ENCODE measurements around the gene CBLN3.

CBLN3 gene

DNA sequence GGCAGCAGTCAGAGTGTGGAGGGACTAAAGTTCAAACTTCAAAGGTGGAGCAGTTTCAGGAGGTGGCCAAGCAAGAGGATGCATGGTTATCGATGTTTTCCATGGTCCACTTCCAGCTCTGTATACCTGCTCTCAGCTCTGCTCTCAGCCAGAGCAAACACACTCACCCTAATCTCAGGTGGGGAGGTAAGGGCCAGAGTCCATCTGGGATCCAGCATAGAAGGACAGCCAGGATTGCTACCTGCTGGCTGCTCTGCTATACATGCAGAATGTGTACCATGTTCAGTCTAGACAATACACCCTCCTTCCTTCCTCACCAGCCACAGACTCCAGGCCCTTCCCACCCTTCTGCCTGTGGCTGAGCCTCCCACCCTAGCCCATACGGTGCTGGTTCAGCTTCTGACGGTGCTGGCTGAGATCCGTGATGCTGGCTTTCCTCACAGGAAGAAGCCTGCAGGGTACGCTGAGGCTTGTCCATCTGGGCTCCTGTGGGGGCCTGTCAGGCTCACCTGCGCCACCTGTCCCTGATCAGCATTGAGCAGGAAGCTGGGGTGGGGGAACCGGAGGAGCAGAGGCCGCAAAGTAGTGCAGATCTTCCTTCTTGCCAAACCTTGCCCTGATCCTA is 2.4 kb downstream of the CBLN3 start:
- H3K4me3 ChIP-seq (ENCODE audit: low read length), result no peak overlapping the region
- H3K9ac ChIP-seq (ENCODE audit: low read length), result no peak overlapping the region
- H3K4me2 ChIP-seq (ENCODE audit: low read length), result no peak overlapping the region
- H3K4me1 ChIP-seq (ENCODE audit: low read length), result peaks cover 15% of the 10 kb centered on the region
- TF ChIP-seq, protein P1, sequence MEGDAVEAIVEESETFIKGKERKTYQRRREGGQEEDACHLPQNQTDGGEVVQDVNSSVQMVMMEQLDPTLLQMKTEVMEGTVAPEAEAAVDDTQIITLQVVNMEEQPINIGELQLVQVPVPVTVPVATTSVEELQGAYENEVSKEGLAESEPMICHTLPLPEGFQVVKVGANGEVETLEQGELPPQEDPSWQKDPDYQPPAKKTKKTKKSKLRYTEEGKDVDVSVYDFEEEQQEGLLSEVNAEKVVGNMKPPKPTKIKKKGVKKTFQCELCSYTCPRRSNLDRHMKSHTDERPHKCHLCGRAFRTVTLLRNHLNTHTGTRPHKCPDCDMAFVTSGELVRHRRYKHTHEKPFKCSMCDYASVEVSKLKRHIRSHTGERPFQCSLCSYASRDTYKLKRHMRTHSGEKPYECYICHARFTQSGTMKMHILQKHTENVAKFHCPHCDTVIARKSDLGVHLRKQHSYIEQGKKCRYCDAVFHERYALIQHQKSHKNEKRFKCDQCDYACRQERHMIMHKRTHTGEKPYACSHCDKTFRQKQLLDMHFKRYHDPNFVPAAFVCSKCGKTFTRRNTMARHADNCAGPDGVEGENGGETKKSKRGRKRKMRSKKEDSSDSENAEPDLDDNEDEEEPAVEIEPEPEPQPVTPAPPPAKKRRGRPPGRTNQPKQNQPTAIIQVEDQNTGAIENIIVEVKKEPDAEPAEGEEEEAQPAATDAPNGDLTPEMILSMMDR (IDR thresholded peaks at IDR 0.05; ENCODE audit: low read depth, low read length), result no peak
- no peak for TF ChIP-seq EZH2phosphoT487 (IDR thresholded peaks at IDR 0.05; ENCODE audit: low read depth)
- H3K79me2 ChIP-seq (ENCODE audit: low read length), result peaks cover 18% of the 10 kb centered on the region
- H3K9me3 ChIP-seq (ENCODE audit: insufficient read depth, low read length), result no peaks in the 10 kb centered on the region
- peaks cover 6% of the 10 kb centered on the region for H3K36me3 ChIP-seq (replicated peaks; ENCODE audit: low read depth, low read length)
- H4K20me1 ChIP-seq (ENCODE audit: insufficient read depth, low read length), result 0 out of 2 replicates have a peak, but pooled peaks cover 5% of the 10 kb centered on the region
- no peak overlapping the region for H2AFZ ChIP-seq (ENCODE audit: low read depth, low read length)
- H3K27ac ChIP-seq (ENCODE audit: low read length), result no peak overlapping the region
- H3K27me3 ChIP-seq (ENCODE audit: low read depth, low read length), result no peaks in the 10 kb centered on the region

DNA sequence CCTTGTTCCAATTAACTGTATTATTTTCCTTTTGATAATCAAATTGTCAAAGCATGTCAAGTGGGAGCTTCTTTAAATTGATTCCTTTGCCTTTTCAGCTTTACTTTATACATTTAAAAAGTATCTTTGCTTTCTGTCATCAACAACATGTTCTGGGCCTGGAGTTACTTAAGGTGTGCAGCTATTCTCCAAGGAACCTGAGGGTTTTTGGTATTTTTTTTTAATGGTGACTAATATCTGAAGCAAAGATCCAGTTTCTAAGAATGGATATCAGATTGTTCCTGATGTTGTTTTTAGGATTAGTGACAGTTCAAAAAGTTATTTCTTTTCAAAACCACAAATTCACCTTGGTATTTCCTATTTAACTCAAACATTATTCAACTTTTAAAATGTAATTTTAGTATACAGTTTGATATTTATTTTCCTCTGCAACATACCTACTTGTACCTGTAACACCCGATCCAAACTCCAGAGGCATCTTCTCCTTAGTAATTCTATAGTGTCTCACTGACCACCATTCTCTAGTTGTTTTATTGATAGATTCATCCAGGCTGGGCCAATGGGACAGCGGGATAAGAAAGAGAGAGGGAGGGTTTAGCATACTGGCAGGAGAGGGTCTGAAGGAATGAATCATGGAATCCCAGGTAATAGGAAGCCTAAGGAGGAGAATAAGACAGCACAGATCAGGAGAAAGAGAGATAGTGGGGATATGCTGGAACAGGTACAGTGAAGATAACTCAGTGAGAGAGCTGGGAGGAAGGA is 3.1 kb downstream of the CBLN3 start:
- peaks cover 15% of the 10 kb centered on the region for H3K79me2 ChIP-seq (ENCODE audit: low read length)
- TF ChIP-seq, protein P1 (IDR thresholded peaks at IDR 0.05; ENCODE audit: low read depth, low read length), result no peak
- no peak for TF ChIP-seq EZH2phosphoT487 (IDR thresholded peaks at IDR 0.05; ENCODE audit: low read depth)
- H3K36me3 ChIP-seq (replicated peaks; ENCODE audit: low read depth, low read length), result peaks cover 3% of the 10 kb centered on the region
- no peak overlapping the region for H3K4me3 ChIP-seq (ENCODE audit: low read length)
- H3K4me1 ChIP-seq (ENCODE audit: low read length), result peaks cover 12% of the 10 kb centered on the region
- no peak overlapping the region for H3K9ac ChIP-seq (ENCODE audit: low read length)
- 0 out of 2 replicates have a peak, but pooled peaks cover 2% of the 10 kb centered on the region for H4K20me1 ChIP-seq (ENCODE audit: insufficient read depth, low read length)
- no peaks in the 10 kb centered on the region for H3K9me3 ChIP-seq (ENCODE audit: insufficient read depth, low read length)
- H3K4me2 ChIP-seq (ENCODE audit: low read length), result no peak overlapping the region
- no peak overlapping the region for H2AFZ ChIP-seq (ENCODE audit: low read depth, low read length)
- no peak overlapping the region for H3K27ac ChIP-seq (ENCODE audit: low read length)
- no peaks in the 10 kb centered on the region for H3K27me3 ChIP-seq (ENCODE audit: low read depth, low read length)

DNA sequence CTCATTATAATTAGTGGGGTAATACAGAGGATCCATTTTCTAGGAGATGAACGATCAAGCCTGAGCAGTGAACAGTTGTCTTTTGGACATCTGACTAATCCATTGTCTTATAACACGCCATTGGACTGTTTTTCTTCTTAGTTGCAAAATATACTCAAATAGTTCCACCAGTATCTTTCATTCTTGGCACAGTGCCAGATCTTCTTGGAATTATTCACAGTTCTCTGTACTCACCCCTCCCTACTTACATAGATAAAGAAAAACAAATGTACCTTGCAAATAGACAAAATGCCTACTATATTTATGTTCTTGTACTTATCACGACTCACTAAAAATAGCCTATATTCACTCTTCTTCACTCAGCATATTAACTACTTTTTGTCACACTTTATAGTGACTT is 3.8 kb downstream of the CBLN3 start:
- Histone ChIP-seq H3K9me3 (ENCODE audit: insufficient read depth, low read length) (no peaks in the 10 kb centered on the region), H3K79me2 (ENCODE audit: low read length) (peaks cover 9% of the 10 kb centered on the region), H2AFZ (ENCODE audit: low read depth, low read length) (no peak overlapping the region), H3K4me3 (ENCODE audit: low read length) (no peak overlapping the region), H3K4me2 (ENCODE audit: low read length) (no peak overlapping the region), H3K27me3 (ENCODE audit: low read depth, low read length) (no peaks in the 10 kb centered on the region), H3K4me1 (ENCODE audit: low read length) (peaks cover 7% of the 10 kb centered on the region), H3K9ac (ENCODE audit: low read length) (no peak overlapping the region), H4K20me1 (ENCODE audit: insufficient read depth, low read length) (no peaks in the 10 kb centered on the region), H3K27ac (ENCODE audit: low read length) (no peak overlapping the region), H3K36me3 (replicated peaks; ENCODE audit: low read depth, low read length) (no peaks in the 10 kb centered on the region)
- no peak for TF ChIP-seq EZH2phosphoT487 (IDR thresholded peaks at IDR 0.05; ENCODE audit: low read depth)
- TF ChIP-seq, protein P1 (IDR thresholded peaks at IDR 0.05; ENCODE audit: low read depth, low read length), result no peak

Measured in OCI-LY3 (cell line).